Endothelial cell of umbilical vein (primary cell): ENCODE results near the gene TENT4A. TPM values are rescaled to one million over a fixed set of nuclear protein-coding genes. Genes with fewer than 3 reads are reported as not detected.

Source experiments
- BruUV-seq: library from RNA; stranded (reverse); fragments of 400-500 nt; replicated peaks from 2 replicates; lab custom pipeline; 2021; lab: Mats Ljungman, UMichigan
- CTCF ChIA-PET: fragments of 300-600, 350-600 bp; sonication (Branson Sonifier 250); formaldehyde crosslinking; loops from one replicate; lab custom pipeline; 2021; ENCODE audit warnings: antibody characterized with exemption, inconsistent platforms; lab: Charles Lee
- POLR2A ChIA-PET: fragments of 300-600, 350-600 bp; sonication (Branson Sonifier 250); formaldehyde crosslinking; loops from one replicate; lab custom pipeline; 2021; ENCODE audit warnings: antibody characterized with exemption, inconsistent platforms; lab: Charles Lee
- DNase-seq: peaks from one replicate; pipeline ENCODE4 v3.0.0-alpha.2; 2011; ENCODE audit warnings: low read depth, low spot score
- FAIRE-seq: peaks from 2 replicates; lab custom pipeline; 2011; peaks lifted over from hg19 to GRCh38; lab: Jason Lieb, UNC
- H2AFZ ChIP-seq: 2 replicates; pipeline ENCODE4 v1.6.0; 2012; ENCODE audit warnings: low read depth, low read length, control low read depth, inconsistent platforms
- H3K27ac ChIP-seq: 2 replicates; pipeline ENCODE4 v1.5.1; 2011; ENCODE audit warnings: low read depth, mild to moderate bottlenecking, control low read depth, low read length, moderate library complexity; ENCODE audit not compliant: insufficient read depth
- H3K27me3 ChIP-seq, 2 experiments: 2 replicates each; pipeline versions ENCODE4 v1.6.0 to v1.6.1; 2011; ENCODE audit warnings: low read length in 2 of 2, mixed read lengths in 1 of 2; ENCODE audit not compliant: control insufficient read depth in 2 of 2, insufficient read depth in 2 of 2
- H3K36me3 ChIP-seq, 2 experiments: 2 replicates in 1 of 2; 3 replicates in 1 of 2; pipeline ENCODE4 v1.5.1; 2011; ENCODE audit warnings: low read length in 2 of 2, mild to moderate bottlenecking in 1 of 2, moderate library complexity in 1 of 2; ENCODE audit not compliant: control insufficient read depth in 2 of 2, insufficient read depth in 2 of 2; ENCODE audit errors: extremely low read depth in 1 of 2
- H3K4me1 ChIP-seq: 3 replicates; pipeline ENCODE4 v1.5.1; 2011; ENCODE audit warnings: mild to moderate bottlenecking, low read length; ENCODE audit not compliant: control insufficient read depth, insufficient read depth; ENCODE audit errors: extremely low read depth
- H3K4me2 ChIP-seq: 2 replicates; pipeline ENCODE4 v1.6.1; 2011; ENCODE audit warnings: low read length, control low read depth, mixed read lengths; ENCODE audit not compliant: insufficient read depth
- H3K4me3 ChIP-seq, 3 experiments: fragments of 200-600 bp in 1 of 3; sonication (generic), shearing (Covaris generic) in 1 of 3; replicated peaks in 1 of 3; 2 replicates each; pipeline ENCODE4 v1.5.1; 2011 to 2016; ENCODE audit warnings: control low read depth in 3 of 3, low read length in 3 of 3, mild to moderate bottlenecking in 2 of 3, inconsistent platforms in 1 of 3, low read depth in 1 of 3, moderate library complexity in 1 of 3; ENCODE audit not compliant: insufficient read depth in 1 of 3
- H3K79me2 ChIP-seq: 2 replicates; pipeline ENCODE4 v1.6.0; 2012; ENCODE audit warnings: low read length, inconsistent platforms; ENCODE audit not compliant: control insufficient read depth, insufficient read depth
- H3K9ac ChIP-seq: replicated peaks from 2 replicates; pipeline ENCODE3; 2011; ENCODE audit warnings: low read length, control low read depth; ENCODE audit not compliant: insufficient read depth; ENCODE audit errors: extremely low read depth
- H3K9me1 ChIP-seq: replicated peaks from 3 replicates; pipeline ENCODE4 v1.6.0; 2011; ENCODE audit warnings: mild to moderate bottlenecking, low read length; ENCODE audit not compliant: control insufficient read depth, insufficient read depth; ENCODE audit errors: extremely low read depth
- H3K9me3 ChIP-seq: replicated peaks from 2 replicates; pipeline ENCODE4 v1.5.1; 2012; ENCODE audit warnings: low read length, inconsistent platforms; ENCODE audit not compliant: control insufficient read depth, insufficient read depth
- H4K20me1 ChIP-seq: replicated peaks from 2 replicates; pipeline ENCODE3; 2011; ENCODE audit warnings: mild to moderate bottlenecking, low read length; ENCODE audit not compliant: control insufficient read depth, insufficient read depth; ENCODE audit errors: extremely low read depth
- CTCF ChIP-seq, 2 donors: IDR thresholded peaks; 1 replicate in 1 of 2; 2 replicates in 1 of 2; pipeline ENCODE4 v1.5.1; 2011; ENCODE audit warnings: low read length in 2 of 2, mild to moderate bottlenecking in 2 of 2, moderate library complexity in 2 of 2, control low read depth in 1 of 2, inconsistent platforms in 1 of 2, low read depth in 1 of 2; ENCODE audit not compliant: insufficient read depth in 1 of 2; ENCODE audit errors: extremely low read depth in 1 of 2
- EZH2 ChIP-seq: IDR thresholded peaks from 2 replicates; pipeline ENCODE4 v1.6.1; 2012; ENCODE audit warnings: borderline replicate concordance, low read depth, mild to moderate bottlenecking, moderate library complexity, low read length, inconsistent platforms; ENCODE audit not compliant: severe bottlenecking
- FOS ChIP-seq: IDR thresholded peaks from 2 replicates; pipeline ENCODE4 v1.6.1; 2011; ENCODE audit warnings: mild to moderate bottlenecking, low read length, moderate library complexity, borderline replicate concordance; ENCODE audit not compliant: insufficient read depth
- GATA2 ChIP-seq: IDR thresholded peaks from 2 replicates; pipeline ENCODE4 v1.7.0; 2011; ENCODE audit warnings: low read depth, mild to moderate bottlenecking, moderate library complexity, mixed read lengths, low read length; ENCODE audit not compliant: insufficient read length, insufficient read depth
- JUN ChIP-seq: IDR thresholded peaks from 2 replicates; pipeline ENCODE4 v1.6.1; 2011; ENCODE audit warnings: borderline replicate concordance, low read depth; ENCODE audit not compliant: insufficient read length, insufficient read depth
- MAX ChIP-seq: IDR thresholded peaks from 2 replicates; pipeline ENCODE4 v1.6.1; 2011; ENCODE audit not compliant: insufficient read depth, insufficient read length
- MYC ChIP-seq: IDR thresholded peaks from one replicate; pipeline ENCODE4 v1.6.1; 2011; ENCODE audit warnings: mild to moderate bottlenecking, low read depth, low read length
- POLR2A ChIP-seq: IDR thresholded peaks from 2 replicates; pipeline ENCODE4 v1.6.1; 2012; ENCODE audit warnings: low read depth, mild to moderate bottlenecking, control low read depth, low read length
- POLR2AphosphoS5 ChIP-seq: IDR thresholded peaks from 2 replicates; pipeline ENCODE4 v1.6.1; 2012; ENCODE audit warnings: low read depth, mild to moderate bottlenecking, control low read depth, low read length, moderate library complexity; ENCODE audit not compliant: insufficient read depth
- dilution Hi-C: fragments of 300-500 bp; cut with MboI; formaldehyde crosslinking; loops from one replicate; pipeline ENCODE4 v1.15.0; 2019; ENCODE audit warnings: low sequenced_read_pairs; ENCODE audit not compliant: extremely low pct_ligation_motif_present
- intact Hi-C: fragments of 100-400 bp; cut with micrococcal nuclease; formaldehyde crosslinking; loops from one replicate; pipeline ENCODE4 v1.10.0; 2022
- polyA plus RNA-seq, 4 experiments: library from polyadenylated mRNA; depleted of rRNA in 3 of 4; stranded (reverse) in 3 of 4; unstranded in 1 of 4; fragments of >200 nt; gene quantifications; 2 replicates each; pipeline versions ENCODE4 v1.2.1 to v1.2.3, GENCODE V29; 2011 to 2012; ENCODE audit warnings: missing spikeins in 1 of 4
- total RNA-seq: library from RNA; stranded (reverse); gene quantifications from 2 replicates; pipeline ENCODE4 v1.2.3, GENCODE V29; 2021

Gene TENT4A
- total and polyA plus RNA-seq, 2 donors (not counting 3 experiments of a cell fraction or from before 2014, with no cell fraction given), result 10.2 to 35.4 TPM

- FAIRE-seq (no peak), DNase-seq (no peak)
- H3K27me3 ChIP-seq, result no peaks in the 10 kb centered on the region
- H3K4me3 ChIP-seq, result no peak overlapping the region
- POLR2A ChIA-PET, result no interaction called here
- dilution Hi-C loops (no loop called here), intact Hi-C loops (no loop called here)
- no peaks in the 10 kb centered on the region for H3K4me1 ChIP-seq
- H3K9me3 ChIP-seq, result no peaks in the 10 kb centered on the region
- CTCF ChIA-PET, result no interaction called here
- BruUV-seq, result no TSS peak
- no peak for TF ChIP-seq JUN
- H3K79me2 ChIP-seq, result no peaks in the 10 kb centered on the region
- no peaks in the 10 kb centered on the region for H3K36me3 ChIP-seq
- H3K4me2 ChIP-seq, result no peak overlapping the region
- H4K20me1 ChIP-seq, result no peaks in the 10 kb centered on the region
- H2AFZ ChIP-seq, result no peak overlapping the region
- no peaks in the 10 kb centered on the region for H3K9me1 ChIP-seq
- H3K27ac ChIP-seq, result no peak overlapping the region
- no peak overlapping the region for H3K9ac ChIP-seq
These were observed 32.3 kb upstream of the TENT4A start for GRCh38 chr5:6680922-6681321.

- Histone ChIP-seq H3K9ac (no peak overlapping the region), H3K36me3 (no peaks in the 10 kb centered on the region), H3K9me3 (no peaks in the 10 kb centered on the region), H3K79me2 (no peaks in the 10 kb centered on the region), H3K4me2 (no peak overlapping the region), H4K20me1 (no peaks in the 10 kb centered on the region), H3K4me3 (no peak overlapping the region), H3K27ac (no peak overlapping the region), H3K4me1 (no peaks in the 10 kb centered on the region), H3K27me3 (no peaks in the 10 kb centered on the region), H3K9me1 (no peaks in the 10 kb centered on the region), H2AFZ (no peak overlapping the region)
- POLR2A ChIA-PET, result no interaction called here
- FAIRE-seq (no peak), DNase-seq (no peak)
- dilution Hi-C loops (no loop called here), intact Hi-C loops (no loop called here)
- TF ChIP-seq JUN, result no peak
- no peak for TF ChIP-seq POLR2AphosphoS5
- no peak for TF ChIP-seq GATA2
- TF ChIP-seq EZH2, result no peak
- no peak for TF ChIP-seq MYC
- TF ChIP-seq FOS, result no peak
- no peak for TF ChIP-seq POLR2A
- no peak for TF ChIP-seq CTCF (IDR thresholded peaks at IDR 0.05; ENCODE audit: extremely low read depth in 1 of 2, insufficient read depth in 1 of 2, low read depth in 1 of 2, low read length in 2 of 2)
- TF ChIP-seq MAX, result no peak
- BruUV-seq, result no TSS peak
- CTCF ChIA-PET, result no interaction called here
These were observed 31.6 kb upstream of the TENT4A start for GRCh38 chr5:6681682-6682081.
